A549 (cell line): ENCODE measurements around the gene SDF4.

Experiments used
- CTCF ChIP-seq: fragments of >200 bp; sonication (Bioruptor Twin); formaldehyde crosslinking; IDR thresholded peaks from 3 replicates; pipeline ENCODE4 v1.5.1; 2016
- EP300 ChIP-seq, 2 experiments: fragments of >200 bp; sonication (Bioruptor Twin); formaldehyde crosslinking; IDR thresholded peaks; 2 replicates in 1 of 2; 3 replicates in 1 of 2; pipeline ENCODE4 v1.6.1; 2016 to 2017
- NPAS2 ChIP-seq: fragments of 250-450 bp; sonication (Bioruptor Pico); IDR thresholded peaks from 2 replicates; pipeline ENCODE4 v1.8.0; 2022; ENCODE audit warnings: mild to moderate bottlenecking, moderate library complexity, borderline replicate concordance
- POLR2AphosphoS2 ChIP-seq: conservative IDR thresholded peaks from 2 replicates; pipeline ENCODE4 v1.6.1; 2012; ENCODE audit warnings: low read length, improper control_type of control experiment, inconsistent platforms

- TF ChIP-seq POLR2AphosphoS2, result no peak
- TF ChIP-seq NPAS2, result no peak
- no peak for TF ChIP-seq CTCF
- TF ChIP-seq EP300 (IDR thresholded peaks at IDR 0.05), result no peak
Measured at GRCh38 chr1:1260843-1261560, 29.2 kb upstream of the SDF4 start.
